ENCODE data around the gene TWIST2.

Gene TWIST2

DNA sequence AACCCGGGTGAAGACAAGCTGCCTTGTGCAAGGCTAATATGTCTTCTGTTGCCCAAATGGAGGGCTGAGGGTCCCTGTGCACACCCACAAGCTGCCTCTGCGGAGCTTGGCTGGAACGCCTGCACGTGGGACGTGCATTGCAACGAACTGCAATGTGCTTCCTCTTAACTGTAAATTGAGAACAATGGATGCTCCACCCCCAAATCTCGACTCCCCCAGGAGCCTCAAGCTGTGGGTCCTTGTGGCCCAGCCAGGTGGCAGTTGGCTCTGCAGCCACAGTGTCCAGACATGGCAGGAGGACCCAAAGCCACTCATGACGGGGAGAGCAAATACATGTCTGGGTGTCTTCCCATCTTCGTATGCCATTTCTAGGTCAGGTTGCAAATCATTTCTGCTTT lies 90.1 kb downstream of the TWIST2 start:
- no peak overlapping the region for H3K27ac ChIP-seq (replicated peaks)
- no peak for DNase-seq (ENCODE audit: low read depth in 1 of 2, low spot score in 1 of 2)
- TF ChIP-seq, protein P1, sequence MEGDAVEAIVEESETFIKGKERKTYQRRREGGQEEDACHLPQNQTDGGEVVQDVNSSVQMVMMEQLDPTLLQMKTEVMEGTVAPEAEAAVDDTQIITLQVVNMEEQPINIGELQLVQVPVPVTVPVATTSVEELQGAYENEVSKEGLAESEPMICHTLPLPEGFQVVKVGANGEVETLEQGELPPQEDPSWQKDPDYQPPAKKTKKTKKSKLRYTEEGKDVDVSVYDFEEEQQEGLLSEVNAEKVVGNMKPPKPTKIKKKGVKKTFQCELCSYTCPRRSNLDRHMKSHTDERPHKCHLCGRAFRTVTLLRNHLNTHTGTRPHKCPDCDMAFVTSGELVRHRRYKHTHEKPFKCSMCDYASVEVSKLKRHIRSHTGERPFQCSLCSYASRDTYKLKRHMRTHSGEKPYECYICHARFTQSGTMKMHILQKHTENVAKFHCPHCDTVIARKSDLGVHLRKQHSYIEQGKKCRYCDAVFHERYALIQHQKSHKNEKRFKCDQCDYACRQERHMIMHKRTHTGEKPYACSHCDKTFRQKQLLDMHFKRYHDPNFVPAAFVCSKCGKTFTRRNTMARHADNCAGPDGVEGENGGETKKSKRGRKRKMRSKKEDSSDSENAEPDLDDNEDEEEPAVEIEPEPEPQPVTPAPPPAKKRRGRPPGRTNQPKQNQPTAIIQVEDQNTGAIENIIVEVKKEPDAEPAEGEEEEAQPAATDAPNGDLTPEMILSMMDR (IDR thresholded peaks at IDR 0.05; ENCODE audit: insufficient read depth, low read length), result no peak
- TF ChIP-seq, protein P2, sequence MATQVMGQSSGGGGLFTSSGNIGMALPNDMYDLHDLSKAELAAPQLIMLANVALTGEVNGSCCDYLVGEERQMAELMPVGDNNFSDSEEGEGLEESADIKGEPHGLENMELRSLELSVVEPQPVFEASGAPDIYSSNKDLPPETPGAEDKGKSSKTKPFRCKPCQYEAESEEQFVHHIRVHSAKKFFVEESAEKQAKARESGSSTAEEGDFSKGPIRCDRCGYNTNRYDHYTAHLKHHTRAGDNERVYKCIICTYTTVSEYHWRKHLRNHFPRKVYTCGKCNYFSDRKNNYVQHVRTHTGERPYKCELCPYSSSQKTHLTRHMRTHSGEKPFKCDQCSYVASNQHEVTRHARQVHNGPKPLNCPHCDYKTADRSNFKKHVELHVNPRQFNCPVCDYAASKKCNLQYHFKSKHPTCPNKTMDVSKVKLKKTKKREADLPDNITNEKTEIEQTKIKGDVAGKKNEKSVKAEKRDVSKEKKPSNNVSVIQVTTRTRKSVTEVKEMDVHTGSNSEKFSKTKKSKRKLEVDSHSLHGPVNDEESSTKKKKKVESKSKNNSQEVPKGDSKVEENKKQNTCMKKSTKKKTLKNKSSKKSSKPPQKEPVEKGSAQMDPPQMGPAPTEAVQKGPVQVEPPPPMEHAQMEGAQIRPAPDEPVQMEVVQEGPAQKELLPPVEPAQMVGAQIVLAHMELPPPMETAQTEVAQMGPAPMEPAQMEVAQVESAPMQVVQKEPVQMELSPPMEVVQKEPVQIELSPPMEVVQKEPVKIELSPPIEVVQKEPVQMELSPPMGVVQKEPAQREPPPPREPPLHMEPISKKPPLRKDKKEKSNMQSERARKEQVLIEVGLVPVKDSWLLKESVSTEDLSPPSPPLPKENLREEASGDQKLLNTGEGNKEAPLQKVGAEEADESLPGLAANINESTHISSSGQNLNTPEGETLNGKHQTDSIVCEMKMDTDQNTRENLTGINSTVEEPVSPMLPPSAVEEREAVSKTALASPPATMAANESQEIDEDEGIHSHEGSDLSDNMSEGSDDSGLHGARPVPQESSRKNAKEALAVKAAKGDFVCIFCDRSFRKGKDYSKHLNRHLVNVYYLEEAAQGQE (IDR thresholded peaks at IDR 0.05; ENCODE audit: insufficient replicate concordance, low read depth), result no peak

DNA sequence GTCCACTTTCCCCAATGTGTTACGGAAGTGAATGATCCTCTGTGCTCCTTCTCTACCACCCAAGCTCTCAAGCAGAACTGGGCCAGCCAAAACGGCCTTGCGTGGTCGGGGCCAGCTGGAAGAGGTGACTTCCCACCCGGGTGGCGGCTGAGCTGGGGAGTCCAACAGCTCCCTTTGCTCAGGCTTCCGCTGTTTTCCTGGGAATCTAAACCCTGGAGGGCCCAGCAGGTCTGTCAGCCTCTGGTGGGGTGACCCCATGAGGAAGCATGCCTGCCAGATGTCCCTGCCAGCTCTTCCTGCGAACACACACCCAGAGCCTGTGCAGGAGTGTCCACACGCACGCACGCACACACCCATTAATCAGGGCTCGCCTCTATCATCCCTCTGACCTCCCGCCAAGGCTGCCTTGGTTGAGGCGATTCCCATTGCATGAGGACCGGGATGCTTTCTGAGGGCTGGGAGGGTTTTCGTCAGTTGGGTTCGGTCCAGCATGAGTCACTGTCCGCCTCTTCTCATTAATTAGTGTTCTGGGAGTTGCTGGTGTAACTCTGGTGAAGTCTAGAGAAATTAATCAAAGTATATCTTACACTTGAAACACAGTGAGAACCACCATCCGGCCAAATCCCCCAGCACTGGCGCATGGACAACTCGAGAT lies 90.6 kb downstream of the TWIST2 start:
- TF ChIP-seq SPI1 (IDR thresholded peaks at IDR 0.05; ENCODE audit: borderline replicate concordance, low read depth) (no peak), POLR2AphosphoS5 (IDR thresholded peaks at IDR 0.05; ENCODE audit: low read depth) (no peak), GABPA (IDR thresholded peaks at IDR 0.05; ENCODE audit: low read depth) (no peak)
- TF ChIP-seq, protein P2 (IDR thresholded peaks at IDR 0.05; ENCODE audit: insufficient replicate concordance, low read depth), result no peak
- TF ChIP-seq, protein P1 (IDR thresholded peaks at IDR 0.05; ENCODE audit: insufficient read depth, low read length), result no peak
- DNase-seq (ENCODE audit: low read depth in 1 of 2, low spot score in 1 of 2), result no peak
- H3K27ac ChIP-seq (replicated peaks), result no peak overlapping the region

More for the DNA sequence above, 90.1 kb downstream of the TWIST2 start:
- H3K4me3 ChIP-seq (replicated peaks; ENCODE audit: insufficient read depth, low read length), result no peak overlapping the region
- H3K27me3 ChIP-seq (ENCODE audit: insufficient read depth, poor library complexity, severe bottlenecking), result no peaks in the 10 kb centered on the region

DNA sequence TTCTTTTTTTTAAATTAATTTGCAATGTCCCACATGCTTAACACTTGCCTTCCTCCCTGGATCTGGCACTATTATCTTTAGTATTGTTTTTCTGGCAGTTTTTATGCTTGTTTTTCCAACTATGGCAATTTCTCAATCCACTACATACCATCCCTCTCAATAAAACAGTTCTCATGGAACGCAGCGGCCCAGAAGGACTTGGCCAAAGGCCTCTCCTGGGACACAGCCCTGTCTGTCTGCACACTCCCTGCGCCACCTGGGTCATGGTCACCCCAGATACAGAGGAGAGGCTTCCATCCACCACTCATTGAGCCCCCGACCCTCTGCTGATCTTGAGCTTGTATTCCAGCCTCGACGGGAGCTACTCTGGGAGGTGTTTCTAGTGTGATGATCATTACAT lies 91.2 kb downstream of the TWIST2 start:
- TF ChIP-seq SPI1 (IDR thresholded peaks at IDR 0.05; ENCODE audit: borderline replicate concordance, low read depth) (no peak), GABPA (IDR thresholded peaks at IDR 0.05; ENCODE audit: low read depth) (no peak), POLR2AphosphoS5 (IDR thresholded peaks at IDR 0.05; ENCODE audit: low read depth) (no peak)
- TF ChIP-seq, protein P1 (IDR thresholded peaks at IDR 0.05; ENCODE audit: insufficient read depth, low read length), result no peak
- TF ChIP-seq, protein P2 (IDR thresholded peaks at IDR 0.05; ENCODE audit: insufficient replicate concordance, low read depth), result no peak
- H3K27me3 ChIP-seq (ENCODE audit: insufficient read depth, poor library complexity, severe bottlenecking), result no peaks in the 10 kb centered on the region
- H3K27ac ChIP-seq (replicated peaks), result no peak overlapping the region
- DNase-seq (ENCODE audit: low read depth in 1 of 2, low spot score in 1 of 2), result no peak
- H3K4me3 ChIP-seq (replicated peaks; ENCODE audit: insufficient read depth, low read length), result no peak overlapping the region

More for the DNA sequence above, 90.6 kb downstream of the TWIST2 start:
- Histone ChIP-seq H3K4me3 (replicated peaks; ENCODE audit: insufficient read depth, low read length) (no peak overlapping the region), H3K27me3 (ENCODE audit: insufficient read depth, poor library complexity, severe bottlenecking) (no peaks in the 10 kb centered on the region)

Data from HL-60 (cell line).